ENCODE results near the gene LMNB1.
"Not testable (repeated sequence)": the region's sequence is repeated elsewhere in the genome, so short reads cannot be mapped to it uniquely, and the experiment has no call there.

The LMNB1 gene

DNA sequence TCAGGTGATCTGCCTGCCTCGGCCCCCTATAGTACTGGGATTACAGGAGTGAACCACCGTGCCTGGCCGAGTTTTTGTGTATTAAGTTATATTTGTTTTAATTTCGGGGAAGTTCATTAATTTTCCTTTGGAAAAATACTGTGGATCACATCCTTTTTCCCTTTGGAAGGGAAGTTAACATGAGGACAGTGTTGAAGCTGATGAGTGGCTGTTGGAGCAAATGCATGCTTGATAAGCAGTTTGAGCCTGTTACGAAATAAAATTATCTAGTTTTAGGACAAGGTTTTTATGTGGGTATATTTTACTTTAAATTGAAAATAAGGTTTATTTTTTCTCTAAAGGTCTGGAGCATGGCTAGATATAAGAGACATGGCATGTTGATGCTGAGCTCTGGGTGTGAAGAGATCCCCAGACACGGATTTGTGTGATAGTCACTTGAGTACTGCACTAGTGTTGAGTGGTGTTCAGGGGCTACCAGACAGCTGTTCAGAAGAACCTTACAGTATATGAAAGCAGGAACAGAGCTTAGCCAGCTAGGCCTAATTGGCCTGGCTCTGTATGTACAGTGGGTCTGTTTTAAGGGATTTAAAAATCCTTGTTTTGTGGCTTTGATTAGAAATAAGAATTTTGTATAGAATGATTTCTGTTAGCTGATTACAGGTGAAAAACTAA lies 17.4 kb downstream of the LMNB1 start:
- no peak for TF ChIP-seq JUND (IDR thresholded peaks at IDR 0.05; ENCODE audit: low read depth)
- in situ Hi-C loops (cut with HindIII; ENCODE audit: low pct_unique_long_range_greater_than_20kb, low sequenced_read_pairs): no loop called here
- no peak for DNase-seq (ENCODE audit: low read depth in 1 of 2, low spot score in 1 of 2)

DNA sequence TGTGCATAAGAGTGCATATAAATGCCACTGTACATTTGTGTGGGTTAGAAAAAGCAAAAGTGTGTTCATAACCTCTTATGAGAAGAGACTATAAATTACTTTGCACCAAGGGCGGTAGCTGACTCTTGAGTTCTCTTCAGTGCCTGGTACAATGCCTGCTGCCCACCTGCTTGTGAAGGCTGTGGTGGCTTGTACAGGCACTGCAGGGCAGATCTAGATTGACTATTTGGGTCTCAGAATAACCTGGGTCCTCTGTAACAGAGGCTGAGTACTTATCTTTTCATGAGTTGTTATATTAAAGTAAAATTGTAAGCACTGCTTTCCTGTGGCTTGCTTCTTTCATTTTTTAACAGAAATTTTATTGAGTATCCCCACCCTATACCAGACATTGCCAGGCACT lies 22.8 kb downstream of the LMNB1 start:
- TF ChIP-seq JUND (IDR thresholded peaks at IDR 0.05; ENCODE audit: low read depth): no peak
- no peak for DNase-seq (ENCODE audit: low read depth in 1 of 2, low spot score in 1 of 2)
- in situ Hi-C loops (cut with HindIII; ENCODE audit: low pct_unique_long_range_greater_than_20kb, low sequenced_read_pairs): no loop called here

DNA sequence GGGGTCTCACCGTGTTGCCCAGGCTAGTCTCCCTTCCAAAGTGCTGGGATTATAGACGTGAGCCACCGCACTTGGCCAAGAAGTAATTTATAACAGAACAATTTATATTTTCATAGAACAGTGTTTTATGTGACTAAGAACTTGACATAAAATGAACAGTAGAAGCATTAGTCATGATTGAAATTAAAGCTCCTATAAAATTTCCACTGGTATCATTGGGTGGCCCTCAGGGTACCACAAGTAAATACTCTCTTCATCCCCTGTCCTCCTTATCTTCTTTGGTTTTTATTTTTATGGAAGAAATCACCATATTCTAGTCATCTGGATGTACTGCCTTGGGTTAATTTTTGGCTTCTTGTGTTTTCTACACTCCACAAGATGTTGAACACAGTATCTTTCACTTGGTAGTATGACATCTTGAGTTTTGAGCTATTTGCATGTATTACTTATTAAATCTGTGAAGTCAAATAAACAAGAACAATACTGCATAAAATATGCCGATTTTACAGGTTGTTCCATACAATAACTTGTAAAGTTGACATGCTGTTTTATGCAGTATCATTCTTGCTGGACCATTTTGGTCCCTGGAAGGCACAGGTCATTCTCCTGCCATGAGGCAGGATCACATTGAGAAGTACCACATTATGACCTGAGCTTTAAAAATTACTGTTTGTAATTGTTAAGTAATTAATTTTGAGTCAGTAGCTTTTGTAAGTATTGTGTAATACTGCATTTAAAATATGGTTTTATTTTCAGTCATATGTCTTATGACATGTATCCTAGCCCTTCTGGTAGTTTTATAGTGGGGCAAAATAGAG lies 24.4 kb downstream of the LMNB1 start:
- in situ Hi-C loops (cut with HindIII; ENCODE audit: low pct_unique_long_range_greater_than_20kb, low sequenced_read_pairs): no loop called here
- no peak for DNase-seq (ENCODE audit: low read depth in 1 of 2, low spot score in 1 of 2)
- TF ChIP-seq JUND (IDR thresholded peaks at IDR 0.05; ENCODE audit: low read depth): no peak

DNA sequence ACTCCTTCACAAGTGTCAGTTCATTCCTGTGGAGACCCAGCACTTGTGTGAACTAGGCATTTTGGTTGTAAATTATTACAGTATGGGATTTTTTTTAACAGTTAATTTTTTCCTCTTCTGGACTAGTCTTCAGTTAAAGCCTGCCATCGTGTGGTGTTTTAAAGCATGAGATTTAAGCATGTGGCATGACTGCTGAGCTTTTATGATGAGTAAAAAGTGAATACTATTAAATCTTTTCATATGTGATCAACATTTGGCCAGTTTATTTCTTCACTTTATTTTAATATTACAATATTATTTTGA lies 25.0 kb downstream of the LMNB1 start:
- no peak for TF ChIP-seq JUND (IDR thresholded peaks at IDR 0.05; ENCODE audit: low read depth)
- DNase-seq (ENCODE audit: low read depth in 1 of 2, low spot score in 1 of 2): peak in 1 of 2 experiments; percentile 57
- in situ Hi-C loops (cut with HindIII; ENCODE audit: low pct_unique_long_range_greater_than_20kb, low sequenced_read_pairs): no loop called here

DNA sequence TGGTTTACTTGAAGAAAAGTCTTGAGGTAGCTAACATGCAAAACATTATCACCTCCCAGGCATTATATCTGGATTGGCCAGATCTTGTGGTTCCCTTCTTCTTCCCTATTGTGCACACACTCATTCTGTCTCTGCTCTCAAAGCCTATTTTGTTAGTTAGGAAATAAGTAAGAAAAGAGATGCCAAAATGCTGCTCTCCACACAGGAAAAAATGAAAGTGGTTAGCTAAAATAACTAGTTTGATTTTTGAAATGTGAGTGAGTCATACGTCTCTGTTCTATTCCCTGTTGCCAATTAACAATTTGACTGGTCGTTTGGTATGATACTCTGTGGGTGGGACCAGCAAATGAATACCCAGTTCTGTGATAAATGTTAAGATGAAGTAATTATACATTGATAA lies 28.1 kb downstream of the LMNB1 start:
- no peak for DNase-seq (ENCODE audit: low read depth in 1 of 2, low spot score in 1 of 2)
- in situ Hi-C loops (cut with HindIII; ENCODE audit: low pct_unique_long_range_greater_than_20kb, low sequenced_read_pairs): no loop called here
- TF ChIP-seq JUND (IDR thresholded peaks at IDR 0.05; ENCODE audit: low read depth): no peak

DNA sequence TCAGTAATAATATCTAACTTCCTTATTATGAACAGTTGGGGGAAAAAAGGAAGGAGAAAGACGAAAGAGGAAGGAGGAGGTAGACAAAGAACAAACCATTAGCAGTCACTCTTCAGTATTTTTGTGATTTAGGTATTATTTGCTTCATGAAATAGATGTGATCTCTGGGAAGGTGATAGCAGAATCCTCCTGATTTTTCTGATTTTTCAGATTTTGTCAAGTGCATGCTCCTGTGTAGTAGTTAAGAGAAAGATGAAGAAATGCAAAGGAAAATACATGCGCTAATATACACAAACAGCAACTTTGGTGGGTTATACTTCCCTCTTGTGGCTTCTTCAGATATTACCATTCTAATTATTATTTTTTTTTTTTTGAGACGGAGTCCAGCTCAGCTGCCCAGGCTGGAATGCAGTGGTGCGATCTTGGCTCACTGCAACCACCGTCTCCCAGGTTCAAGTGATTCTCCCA lies 31.6 kb downstream of the LMNB1 start:
- TF ChIP-seq JUND (IDR thresholded peaks at IDR 0.05; ENCODE audit: low read depth): no peak
- in situ Hi-C loops (cut with HindIII; ENCODE audit: low pct_unique_long_range_greater_than_20kb, low sequenced_read_pairs): no loop called here
- peak in 1 of 2 experiments; percentile 48 for DNase-seq (ENCODE audit: low read depth in 1 of 2, low spot score in 1 of 2)

DNA sequence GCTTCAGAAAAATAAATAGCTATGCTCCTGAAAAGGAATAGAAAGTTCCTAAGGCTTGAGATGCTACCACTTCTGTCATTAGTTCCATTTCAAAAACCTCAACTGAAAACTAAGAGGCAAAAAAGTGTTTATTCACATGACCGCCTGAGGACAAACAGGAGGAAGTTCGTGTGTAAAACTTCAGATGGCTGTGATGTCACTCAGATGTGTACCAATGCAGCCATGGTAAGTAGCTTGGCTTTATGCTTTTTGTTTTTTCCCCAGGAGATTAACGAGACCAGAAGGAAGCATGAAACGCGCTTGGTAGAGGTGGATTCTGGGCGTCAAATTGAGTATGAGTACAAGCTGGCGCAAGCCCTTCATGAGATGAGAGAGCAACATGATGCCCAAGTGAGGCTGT lies 33.0 kb downstream of the LMNB1 start:
- TF ChIP-seq JUND (IDR thresholded peaks at IDR 0.05; ENCODE audit: low read depth): no peak
- DNase-seq (ENCODE audit: low read depth in 1 of 2, low spot score in 1 of 2): no peak
- in situ Hi-C loops (cut with HindIII; ENCODE audit: low pct_unique_long_range_greater_than_20kb, low sequenced_read_pairs): no loop called here

DNA sequence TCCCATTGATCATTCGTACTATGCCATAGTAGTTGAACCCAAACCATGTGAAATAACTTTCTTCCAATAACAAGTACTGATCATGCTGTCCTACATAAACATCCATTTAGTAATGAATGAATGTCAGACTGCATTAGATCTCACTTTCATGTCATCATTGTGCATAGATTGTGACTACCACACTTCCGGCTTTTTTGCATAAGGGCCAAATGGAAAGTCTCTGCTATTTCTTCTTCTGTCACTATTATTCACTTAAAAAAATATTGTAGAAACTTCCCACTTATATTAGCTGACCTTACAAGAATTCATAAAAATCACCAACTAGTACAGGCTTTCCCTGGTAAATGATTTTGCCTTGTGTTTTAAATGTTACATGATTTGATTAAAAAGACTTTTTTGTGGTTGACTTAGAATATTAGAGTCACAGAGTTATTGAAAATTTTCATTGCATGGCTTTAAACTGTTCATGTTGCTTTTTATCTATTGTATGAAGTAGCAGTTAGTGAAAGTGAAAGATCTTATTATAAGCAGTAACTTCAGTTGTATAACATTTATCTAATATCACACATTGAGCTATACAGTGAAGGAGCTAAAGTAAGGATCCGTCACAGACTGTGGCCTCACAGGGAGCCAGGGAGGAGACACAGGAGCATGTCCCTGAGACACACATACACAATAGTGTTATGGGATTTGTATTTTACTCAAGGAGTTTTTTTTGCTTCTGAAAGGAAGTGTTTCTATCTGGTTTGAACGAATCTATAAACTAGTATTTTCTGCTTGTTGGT lies 33.9 kb downstream of the LMNB1 start:
- in situ Hi-C loops (cut with HindIII; ENCODE audit: low pct_unique_long_range_greater_than_20kb, low sequenced_read_pairs): no loop called here
- no peak for TF ChIP-seq JUND (IDR thresholded peaks at IDR 0.05; ENCODE audit: low read depth)
- no peak for DNase-seq (ENCODE audit: low read depth in 1 of 2, low spot score in 1 of 2)

DNA sequence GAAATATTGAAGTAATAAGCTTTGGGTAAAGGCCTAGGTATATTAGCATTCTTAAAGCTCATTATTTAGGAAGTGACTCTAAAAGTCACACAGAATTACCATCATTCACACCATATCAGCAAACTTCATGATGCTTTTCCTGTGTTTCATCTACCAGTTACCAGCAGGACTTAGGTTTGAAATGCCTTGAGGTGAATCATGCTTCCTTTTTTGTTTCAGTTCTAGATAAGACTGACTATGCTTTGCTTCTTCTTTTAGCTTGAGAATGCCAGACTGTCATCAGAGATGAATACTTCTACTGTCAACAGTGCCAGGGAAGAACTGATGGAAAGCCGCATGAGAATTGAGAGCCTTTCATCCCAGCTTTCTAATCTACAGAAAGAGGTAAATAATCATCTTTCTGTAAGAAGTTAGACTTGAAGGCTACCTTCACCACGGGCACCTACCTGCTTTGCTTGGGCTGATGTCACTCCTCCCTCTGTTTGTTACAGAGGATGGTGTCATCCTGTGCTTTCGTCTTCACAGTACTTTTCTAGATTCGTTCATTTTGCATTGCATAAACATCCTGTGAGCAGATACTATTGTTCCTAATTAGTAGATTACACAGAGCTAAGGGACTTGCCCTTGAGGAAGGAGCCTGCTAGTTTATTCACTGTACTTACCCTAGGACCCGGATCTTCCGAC lies 34.7 kb downstream of the LMNB1 start:
- in situ Hi-C loops (cut with HindIII; ENCODE audit: low pct_unique_long_range_greater_than_20kb, low sequenced_read_pairs): no loop called here
- TF ChIP-seq JUND (IDR thresholded peaks at IDR 0.05; ENCODE audit: low read depth): no peak
- no peak for DNase-seq (ENCODE audit: low read depth in 1 of 2, low spot score in 1 of 2)

DNA sequence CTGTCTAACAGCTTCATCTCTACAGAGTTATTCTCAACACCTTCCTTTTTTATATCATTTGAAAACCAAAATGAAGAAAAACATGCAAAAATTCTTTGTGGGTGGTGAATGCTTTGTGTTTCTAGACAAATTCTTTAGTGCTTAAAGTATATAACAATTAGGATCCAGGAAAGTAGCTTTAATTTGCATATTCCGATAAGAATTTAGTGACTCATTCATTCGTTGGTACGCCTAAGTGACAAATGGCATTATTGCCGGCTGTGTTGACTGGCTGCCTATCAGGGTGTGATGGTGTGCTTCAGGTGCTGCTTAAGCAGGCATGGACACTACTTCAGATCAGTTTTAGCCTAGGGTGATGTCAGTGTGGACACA lies 35.2 kb downstream of the LMNB1 start:
- in situ Hi-C loops (cut with HindIII; ENCODE audit: low pct_unique_long_range_greater_than_20kb, low sequenced_read_pairs): no loop called here
- DNase-seq (ENCODE audit: low read depth in 1 of 2, low spot score in 1 of 2): no peak
- no peak for TF ChIP-seq JUND (IDR thresholded peaks at IDR 0.05; ENCODE audit: low read depth)

DNA sequence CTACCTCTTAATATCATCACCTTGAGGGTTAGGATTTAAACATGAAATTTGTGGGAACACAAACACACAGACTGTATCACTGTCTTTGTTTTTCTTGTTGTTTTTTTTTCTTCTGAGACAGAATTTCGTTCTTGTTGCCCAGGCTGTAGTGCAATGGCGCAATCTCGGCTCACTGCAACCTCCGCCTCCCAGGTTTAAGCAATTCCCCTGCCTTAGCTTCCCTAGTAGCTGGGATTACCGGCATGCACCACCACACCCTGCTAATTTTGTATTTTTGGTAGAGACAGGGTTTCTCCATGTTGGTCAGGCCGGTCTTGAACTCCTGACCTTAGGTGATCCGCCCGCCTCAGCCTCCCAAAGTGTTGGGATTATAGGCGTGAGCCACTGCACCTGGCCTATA lies 36.9 kb downstream of the LMNB1 start:
- DNase-seq (ENCODE audit: low read depth in 1 of 2, low spot score in 1 of 2); in situ Hi-C loops (cut with HindIII; ENCODE audit: low pct_unique_long_range_greater_than_20kb, low sequenced_read_pairs): not testable (repeated sequence)

DNA sequence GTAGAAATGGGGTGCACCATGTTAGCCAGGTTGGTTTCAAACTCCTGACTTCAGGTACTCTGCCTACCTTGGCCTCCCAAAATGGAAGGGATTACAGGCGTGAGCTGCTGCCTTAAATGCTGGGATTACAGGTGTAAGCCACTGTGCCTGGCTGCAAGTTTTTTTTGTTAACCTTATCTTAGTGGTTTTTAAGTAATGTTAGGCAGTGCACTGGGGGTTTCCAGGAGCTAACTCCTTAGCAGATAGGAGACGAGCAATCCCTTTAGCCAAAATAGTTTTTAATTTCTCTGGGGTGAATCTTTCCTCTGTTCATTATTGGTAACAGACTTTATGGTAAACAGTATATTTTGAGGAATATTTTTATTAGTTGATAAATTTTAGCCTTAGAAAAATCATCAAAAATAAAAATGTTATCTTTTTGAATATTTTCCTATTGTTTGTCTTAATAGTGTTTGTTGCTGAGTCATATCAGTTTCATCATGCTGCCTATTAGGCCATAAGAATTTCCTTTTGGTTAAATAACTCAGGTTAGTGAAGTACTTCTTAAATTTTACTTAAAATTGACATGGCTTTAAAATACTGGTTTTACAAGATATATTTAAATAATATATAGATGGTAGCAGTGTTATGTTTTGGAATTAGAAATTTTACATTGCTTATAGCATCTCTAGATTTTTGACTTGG lies 37.9 kb downstream of the LMNB1 start:
- TF ChIP-seq JUND (IDR thresholded peaks at IDR 0.05; ENCODE audit: low read depth): no peak
- in situ Hi-C loops (cut with HindIII; ENCODE audit: low pct_unique_long_range_greater_than_20kb, low sequenced_read_pairs): no loop called here
- DNase-seq (ENCODE audit: low read depth in 1 of 2, low spot score in 1 of 2): no peak
